HG03039 (cell line): Measurements from ENCODE around the gene SLC7A5.

Source experiments
- ATAC-seq: cut with Tn5 transposase; IDR thresholded peaks from one replicate; pipeline ENCODE4 v1.9.1; 2021; ENCODE audit warnings: mild to moderate bottlenecking, moderate library complexity; ENCODE audit not compliant: unreplicated experiment

Gene SLC7A5

GRCh38 chr16:87847785-87848675, 21.3 kb downstream of the SLC7A5 start:
- ATAC-seq = no peak

- no peak for ATAC-seq
Observed at GRCh38 chr16:87847467-87847784, 21.9 kb downstream of the SLC7A5 start.

- ATAC-seq = no peak
Observed at GRCh38 chr16:87846705-87847466, 22.4 kb downstream of the SLC7A5 start.

- ATAC-seq = no peak
Observed at GRCh38 chr16:87845807-87846619, 23.3 kb downstream of the SLC7A5 start.

- ATAC-seq = no peak
Observed at GRCh38 chr16:87845213-87845612, 24.1 kb downstream of the SLC7A5 start.

GRCh38 chr16:87844809-87845208, 24.5 kb downstream of the SLC7A5 start:
- no peak for ATAC-seq

GRCh38 chr16:87844120-87844733, 25.1 kb downstream of the SLC7A5 start:
- no peak for ATAC-seq

GRCh38 chr16:87843678-87844105, 25.6 kb downstream of the SLC7A5 start:
- ATAC-seq = no peak

GRCh38 chr16:87842209-87842869, 27.0 kb downstream of the SLC7A5 start:
- ATAC-seq = no peak

GRCh38 chr16:87841340-87842208, 27.7 kb downstream of the SLC7A5 start:
- no peak for ATAC-seq

GRCh38 chr16:87840271-87840978, 28.9 kb downstream of the SLC7A5 start:
- no peak for ATAC-seq

- ATAC-seq = no peak
Observed at GRCh38 chr16:87839542-87840270, 29.6 kb downstream of the SLC7A5 start.

GRCh38 chr16:87838643-87839541, 30.4 kb downstream of the SLC7A5 start:
- ATAC-seq = no peak

- no peak for ATAC-seq
Observed at GRCh38 chr16:87837627-87838289, 31.5 kb downstream of the SLC7A5 start.

- no peak for ATAC-seq
Observed at GRCh38 chr16:87836844-87837581, 32.3 kb downstream of the SLC7A5 start.

GRCh38 chr16:87836346-87836843, 32.9 kb downstream of the SLC7A5 start:
- no peak for ATAC-seq
